ENCODE measurements around the gene TLR7.

DNA sequence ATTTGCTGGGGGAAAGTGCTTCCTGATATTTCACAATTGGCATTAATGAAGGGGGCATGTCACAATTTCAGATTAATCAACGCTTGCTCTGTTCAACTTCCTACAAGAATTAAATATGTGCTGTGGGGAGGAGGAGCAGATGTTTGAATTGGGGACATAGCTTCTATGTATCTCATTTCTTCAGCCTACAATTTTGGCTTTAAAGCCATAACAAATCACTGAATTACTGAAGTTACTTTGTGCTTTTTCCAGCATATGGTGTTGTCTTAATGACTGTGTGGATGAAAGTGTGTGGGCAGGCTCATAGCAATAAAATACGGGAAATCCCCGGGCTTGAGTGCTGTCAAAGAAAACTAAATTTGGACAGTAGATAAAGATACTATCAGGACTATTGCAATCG is 813 bp downstream of the TLR7 start:
- no peak for TF ChIP-seq POLR2AphosphoS5 (IDR thresholded peaks at IDR 0.05; ENCODE audit: low read depth, low read length)
- no peak for TF ChIP-seq SIN3A (IDR thresholded peaks at IDR 0.05; ENCODE audit: borderline replicate concordance, insufficient read depth, low read length)
- TF ChIP-seq, protein P1, sequence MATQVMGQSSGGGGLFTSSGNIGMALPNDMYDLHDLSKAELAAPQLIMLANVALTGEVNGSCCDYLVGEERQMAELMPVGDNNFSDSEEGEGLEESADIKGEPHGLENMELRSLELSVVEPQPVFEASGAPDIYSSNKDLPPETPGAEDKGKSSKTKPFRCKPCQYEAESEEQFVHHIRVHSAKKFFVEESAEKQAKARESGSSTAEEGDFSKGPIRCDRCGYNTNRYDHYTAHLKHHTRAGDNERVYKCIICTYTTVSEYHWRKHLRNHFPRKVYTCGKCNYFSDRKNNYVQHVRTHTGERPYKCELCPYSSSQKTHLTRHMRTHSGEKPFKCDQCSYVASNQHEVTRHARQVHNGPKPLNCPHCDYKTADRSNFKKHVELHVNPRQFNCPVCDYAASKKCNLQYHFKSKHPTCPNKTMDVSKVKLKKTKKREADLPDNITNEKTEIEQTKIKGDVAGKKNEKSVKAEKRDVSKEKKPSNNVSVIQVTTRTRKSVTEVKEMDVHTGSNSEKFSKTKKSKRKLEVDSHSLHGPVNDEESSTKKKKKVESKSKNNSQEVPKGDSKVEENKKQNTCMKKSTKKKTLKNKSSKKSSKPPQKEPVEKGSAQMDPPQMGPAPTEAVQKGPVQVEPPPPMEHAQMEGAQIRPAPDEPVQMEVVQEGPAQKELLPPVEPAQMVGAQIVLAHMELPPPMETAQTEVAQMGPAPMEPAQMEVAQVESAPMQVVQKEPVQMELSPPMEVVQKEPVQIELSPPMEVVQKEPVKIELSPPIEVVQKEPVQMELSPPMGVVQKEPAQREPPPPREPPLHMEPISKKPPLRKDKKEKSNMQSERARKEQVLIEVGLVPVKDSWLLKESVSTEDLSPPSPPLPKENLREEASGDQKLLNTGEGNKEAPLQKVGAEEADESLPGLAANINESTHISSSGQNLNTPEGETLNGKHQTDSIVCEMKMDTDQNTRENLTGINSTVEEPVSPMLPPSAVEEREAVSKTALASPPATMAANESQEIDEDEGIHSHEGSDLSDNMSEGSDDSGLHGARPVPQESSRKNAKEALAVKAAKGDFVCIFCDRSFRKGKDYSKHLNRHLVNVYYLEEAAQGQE (IDR thresholded peaks at IDR 0.05; ENCODE audit: insufficient read depth in 1 of 2, low read depth in 2 of 2, low read length in 2 of 2): no peak

All from PFSK-1 (cell line).